Stimulated activated CD8-positive, alpha-beta memory T cell treated with anti-CD3 and anti-CD28 coated beads, Interleukin-4, amount 100 ng/mL, for 24 hours (primary cell): Measurements from ENCODE around the gene CDC42BPA.
"Not testable (repeated sequence)": the region's sequence is repeated elsewhere in the genome, so short reads cannot be mapped to it uniquely, and the experiment has no call there.

Source experiments
- DNase-seq: peaks from one replicate; pipeline ENCODE4 v3.0.0-alpha.2; 2020; ENCODE audit warnings: low read depth

Gene CDC42BPA

GRCh38 chr1:227255086-227255732 lies 63.1 kb downstream of the CDC42BPA start:
- no peak for DNase-seq

- no peak for DNase-seq
Observed at GRCh38 chr1:227253065-227253464, 65.2 kb downstream of the CDC42BPA start.

- no peak for DNase-seq
Observed at GRCh38 chr1:227245613-227246320, 72.5 kb downstream of the CDC42BPA start.

- no peak for DNase-seq
Observed at GRCh38 chr1:227244339-227245118, 73.8 kb downstream of the CDC42BPA start.

- DNase-seq: no peak
Observed at GRCh38 chr1:227242811-227243682, 75.2 kb downstream of the CDC42BPA start.

GRCh38 chr1:227240983-227241382 lies 77.3 kb downstream of the CDC42BPA start:
- no peak for DNase-seq

GRCh38 chr1:227234998-227235405 lies 83.3 kb downstream of the CDC42BPA start:
- DNase-seq: no peak

GRCh38 chr1:227231128-227231527 lies 87.2 kb downstream of the CDC42BPA start:
- DNase-seq: not testable (repeated sequence)

- no peak for DNase-seq
Observed at GRCh38 chr1:227228201-227228600, 90.1 kb downstream of the CDC42BPA start.

- no peak for DNase-seq
Observed at GRCh38 chr1:227227761-227228160, 90.5 kb downstream of the CDC42BPA start.

- no peak for DNase-seq
Observed at GRCh38 chr1:227225715-227226346, 92.5 kb downstream of the CDC42BPA start.

- no peak for DNase-seq
Observed at GRCh38 chr1:227223171-227223806, 95.0 kb downstream of the CDC42BPA start.

- no peak for DNase-seq
Observed at GRCh38 chr1:227219715-227220292, 98.5 kb downstream of the CDC42BPA start.

GRCh38 chr1:227218870-227219573 lies 99.3 kb downstream of the CDC42BPA start:
- DNase-seq: no peak

- DNase-seq: no peak
Observed at GRCh38 chr1:227215863-227216510, 102.3 kb downstream of the CDC42BPA start.

- DNase-seq: no peak
Observed at GRCh38 chr1:227214207-227214606, 104.1 kb downstream of the CDC42BPA start.

- DNase-seq: no peak
Observed at GRCh38 chr1:227213426-227213825, 104.9 kb downstream of the CDC42BPA start.

- DNase-seq: no peak
Observed at GRCh38 chr1:227212164-227212563, 106.1 kb downstream of the CDC42BPA start.

GRCh38 chr1:227210604-227211003 lies 107.7 kb downstream of the CDC42BPA start:
- DNase-seq: no peak
